Dendritic cell treated with granulocyte-macrophage colony-stimulating factor and Interleukin-4, amounts not matched to agents 40 ng/mL and 50 ng/mL, for 4 days (primary cell): ENCODE data around the gene LEFTY1.

ENCODE experiments used
- H3K27ac Mint-ChIP-seq: one replicate; pipeline ENCODE4 v1.8.0; 2022; ENCODE audit warnings: mild to moderate bottlenecking, mixed read lengths
- H3K27me3 Mint-ChIP-seq: one replicate; pipeline ENCODE4 v1.8.0; 2022; ENCODE audit warnings: mild to moderate bottlenecking, mixed read lengths
- H3K36me3 Mint-ChIP-seq: one replicate; pipeline ENCODE4 v1.8.0; 2022; ENCODE audit warnings: low read depth, mixed read lengths
- H3K4me1 Mint-ChIP-seq: one replicate; pipeline ENCODE4 v1.8.0; 2022; ENCODE audit warnings: low read depth, mixed read lengths
- H3K4me3 Mint-ChIP-seq: one replicate; pipeline ENCODE4 v1.8.0; 2022; ENCODE audit warnings: mild to moderate bottlenecking, moderate library complexity, mixed read lengths
- H3K9me3 Mint-ChIP-seq: one replicate; pipeline ENCODE4 v1.8.0; 2022; ENCODE audit warnings: mixed read lengths
- intact Hi-C: fragments of 100-400 bp; cut with micrococcal nuclease; formaldehyde crosslinking; loops from one replicate; pipeline ENCODE4 v1.15.0; 2022

Gene LEFTY1

DNA sequence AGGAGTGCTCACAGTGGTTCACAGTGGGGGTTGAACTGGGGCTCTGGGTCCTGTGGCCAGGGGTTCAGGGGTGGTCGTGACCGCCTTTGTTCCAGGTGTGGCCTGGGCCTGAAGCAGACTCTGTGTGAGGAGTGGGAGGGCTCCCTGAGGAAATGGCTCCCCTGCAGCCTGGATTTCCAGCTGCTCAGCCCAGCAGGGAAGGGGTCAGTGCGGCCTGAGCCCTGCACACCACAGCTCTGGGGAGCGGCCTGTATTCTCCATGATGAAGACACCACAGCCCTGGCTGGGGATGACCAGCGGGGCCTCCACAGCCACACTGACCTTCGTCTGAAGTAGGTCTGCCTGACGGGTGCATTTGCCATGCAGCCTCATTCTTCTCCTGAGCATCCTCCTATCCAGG, 18.4 kb upstream of the LEFTY1 start:
- no peaks in the 10 kb centered on the region for H3K9me3 Mint-ChIP-seq
- H3K4me1 Mint-ChIP-seq = no peaks in the 10 kb centered on the region
- intact Hi-C loops = no loop called here

DNA sequence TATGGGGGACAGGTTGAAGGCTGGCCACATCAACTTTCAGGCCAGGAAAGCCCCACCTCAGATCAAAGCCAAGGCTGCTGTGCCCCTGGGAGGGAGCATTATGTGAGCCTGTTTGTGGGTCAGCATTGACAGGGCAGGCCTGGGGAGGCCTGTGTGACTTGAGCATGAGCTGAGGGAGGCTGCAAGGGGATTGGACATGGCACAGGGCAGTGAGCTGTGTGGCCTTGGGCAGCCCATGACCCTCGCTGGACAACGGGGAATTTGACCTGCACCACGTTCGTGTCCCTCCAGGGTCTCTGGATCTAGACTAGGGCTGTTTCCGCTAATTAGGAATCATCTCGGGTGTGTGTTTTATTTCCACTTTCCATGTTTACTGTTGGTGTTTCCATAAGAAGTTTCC, 17.5 kb upstream of the LEFTY1 start:
- Mint-ChIP-seq H3K27me3 (peaks cover under 1% of the 10 kb centered on the region), H3K4me3 (no peak overlapping the region), H3K9me3 (no peaks in the 10 kb centered on the region), H3K27ac (no peak overlapping the region), H3K36me3 (no peaks in the 10 kb centered on the region), H3K4me1 (no peaks in the 10 kb centered on the region)
- intact Hi-C loops = no loop called here

More for the DNA sequence above, 18.4 kb upstream of the LEFTY1 start:
- no peak overlapping the region for H3K4me3 Mint-ChIP-seq
- H3K27ac Mint-ChIP-seq = no peak overlapping the region
- H3K36me3 Mint-ChIP-seq = no peaks in the 10 kb centered on the region
- peaks cover 4% of the 10 kb centered on the region for H3K27me3 Mint-ChIP-seq

DNA sequence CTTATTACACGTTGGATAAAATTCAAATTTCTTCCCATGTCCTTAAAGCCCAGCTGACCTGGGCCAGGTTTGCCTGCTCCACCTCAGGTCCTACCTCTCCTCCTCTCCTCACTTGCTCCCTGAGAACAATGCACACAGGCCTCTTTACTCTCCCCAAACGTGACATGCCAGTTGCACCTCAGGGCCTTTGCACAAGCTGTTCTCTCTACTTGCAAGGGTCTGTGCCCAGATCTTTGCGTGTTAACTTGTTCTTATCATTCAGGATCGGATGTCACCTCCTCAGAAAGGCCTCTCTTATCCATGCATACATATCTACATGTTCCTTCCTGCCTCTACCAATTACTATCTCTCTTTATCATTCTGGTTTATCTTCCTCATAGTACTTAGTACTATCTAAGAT, 14.7 kb upstream of the LEFTY1 start:
- no peaks in the 10 kb centered on the region for H3K4me1 Mint-ChIP-seq
- no peak overlapping the region for H3K27ac Mint-ChIP-seq
- intact Hi-C loops = loop anchor here (5.0 kb wide), 1 partner anchor 421 kb away; no protein-coding TSS in a partner anchor

DNA sequence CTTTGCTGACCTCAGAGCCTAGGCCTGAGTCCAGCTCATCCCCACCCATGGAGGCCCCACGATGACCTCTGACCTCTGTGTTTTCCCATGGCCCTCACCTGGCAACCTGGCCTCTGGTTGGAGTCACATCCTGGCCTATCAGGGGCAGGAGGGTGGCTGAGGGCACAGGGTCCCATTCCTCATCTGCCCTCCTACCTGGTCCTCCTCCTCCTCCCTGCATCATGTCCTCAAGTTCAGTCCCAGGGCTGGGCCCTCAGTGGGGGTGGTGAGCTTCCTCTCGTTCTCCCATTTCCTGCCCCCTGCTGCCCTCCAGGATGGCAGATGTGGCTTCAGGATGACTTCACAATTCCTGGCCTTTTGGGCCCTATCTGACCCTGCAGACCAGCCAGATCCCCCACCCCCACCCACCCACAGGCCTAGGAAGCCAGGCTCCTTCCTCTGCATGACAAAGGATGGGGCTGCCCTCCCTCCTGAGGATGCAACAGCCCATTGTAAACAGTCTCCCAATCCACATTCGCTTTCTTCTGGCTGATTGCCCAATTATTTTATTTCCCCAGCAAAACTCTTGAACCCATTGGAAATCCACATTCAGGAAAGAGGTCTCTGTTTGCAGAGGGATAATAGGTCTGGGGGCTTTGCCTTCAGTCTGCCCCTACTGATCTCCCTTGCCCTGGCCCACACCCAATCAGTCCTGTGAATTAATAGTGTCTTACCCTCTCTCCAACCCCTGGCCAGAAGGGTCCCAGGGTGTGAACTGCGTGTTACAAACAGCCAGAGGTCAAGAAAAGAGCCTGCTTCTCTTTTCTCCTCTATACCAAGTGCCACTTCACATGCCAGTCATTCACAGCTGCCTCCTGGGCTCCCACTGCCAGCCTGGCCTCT, 10.3 kb upstream of the LEFTY1 start:
- peaks cover 7% of the 10 kb centered on the region for H3K4me1 Mint-ChIP-seq
- H3K4me3 Mint-ChIP-seq = no peak overlapping the region
- H3K9me3 Mint-ChIP-seq = no peaks in the 10 kb centered on the region
- H3K27ac Mint-ChIP-seq = no peak overlapping the region
- H3K27me3 Mint-ChIP-seq = no peaks in the 10 kb centered on the region
- no peaks in the 10 kb centered on the region for H3K36me3 Mint-ChIP-seq
- intact Hi-C loops = no loop called here

More for the DNA sequence above, 14.7 kb upstream of the LEFTY1 start:
- Mint-ChIP-seq H3K9me3 (no peaks in the 10 kb centered on the region), H3K27me3 (no peaks in the 10 kb centered on the region), H3K36me3 (no peaks in the 10 kb centered on the region), H3K4me3 (no peak overlapping the region)

DNA sequence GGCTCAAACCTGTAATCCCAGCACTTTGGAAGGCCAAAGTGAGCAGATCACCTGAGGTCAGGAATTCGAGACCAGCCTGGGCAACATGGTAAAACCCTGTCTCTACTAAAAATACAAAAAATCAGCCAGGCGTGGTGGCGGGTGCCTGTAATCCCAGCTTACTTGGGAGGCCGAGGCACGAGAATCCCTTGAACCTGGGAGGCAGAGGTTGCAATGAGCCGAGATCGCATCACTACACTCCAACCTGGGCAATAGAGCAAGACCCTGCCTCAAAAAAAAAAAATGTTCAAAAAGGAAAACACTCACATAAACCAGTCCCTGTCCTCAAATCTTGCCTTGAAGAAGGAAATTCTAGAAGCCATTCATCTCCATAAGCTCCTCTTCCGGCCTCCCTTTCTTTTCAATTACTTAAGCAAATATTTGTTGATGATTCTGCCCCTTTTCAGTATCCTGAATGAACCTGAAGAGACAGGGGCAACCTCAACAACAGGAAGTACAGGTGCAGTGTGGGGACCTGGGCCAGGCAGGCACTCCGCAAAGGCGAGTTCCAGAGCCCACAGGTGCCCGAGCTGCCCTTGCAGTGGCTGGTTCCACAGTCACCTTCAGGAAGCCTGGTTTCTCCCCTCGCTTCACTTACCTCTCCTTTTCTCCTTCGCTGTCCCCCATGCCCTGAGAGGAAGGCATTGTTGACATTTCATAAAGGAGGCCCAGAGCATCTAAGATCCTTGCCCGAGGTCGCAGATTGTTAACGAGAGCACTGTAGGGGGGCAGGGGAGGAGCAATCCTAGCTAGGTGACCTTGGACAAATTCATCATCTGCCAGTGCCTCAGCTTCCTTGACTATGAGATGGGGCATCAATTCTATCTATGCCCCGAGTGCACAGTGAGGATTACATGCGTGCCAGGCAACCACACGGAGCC, 8.9 kb upstream of the LEFTY1 start:
- Mint-ChIP-seq H3K9me3 (no peaks in the 10 kb centered on the region), H3K27ac (no peak overlapping the region), H3K27me3 (no peaks in the 10 kb centered on the region), H3K36me3 (no peaks in the 10 kb centered on the region), H3K4me3 (no peak overlapping the region), H3K4me1 (peaks cover 7% of the 10 kb centered on the region)
- intact Hi-C loops = no loop called here

DNA sequence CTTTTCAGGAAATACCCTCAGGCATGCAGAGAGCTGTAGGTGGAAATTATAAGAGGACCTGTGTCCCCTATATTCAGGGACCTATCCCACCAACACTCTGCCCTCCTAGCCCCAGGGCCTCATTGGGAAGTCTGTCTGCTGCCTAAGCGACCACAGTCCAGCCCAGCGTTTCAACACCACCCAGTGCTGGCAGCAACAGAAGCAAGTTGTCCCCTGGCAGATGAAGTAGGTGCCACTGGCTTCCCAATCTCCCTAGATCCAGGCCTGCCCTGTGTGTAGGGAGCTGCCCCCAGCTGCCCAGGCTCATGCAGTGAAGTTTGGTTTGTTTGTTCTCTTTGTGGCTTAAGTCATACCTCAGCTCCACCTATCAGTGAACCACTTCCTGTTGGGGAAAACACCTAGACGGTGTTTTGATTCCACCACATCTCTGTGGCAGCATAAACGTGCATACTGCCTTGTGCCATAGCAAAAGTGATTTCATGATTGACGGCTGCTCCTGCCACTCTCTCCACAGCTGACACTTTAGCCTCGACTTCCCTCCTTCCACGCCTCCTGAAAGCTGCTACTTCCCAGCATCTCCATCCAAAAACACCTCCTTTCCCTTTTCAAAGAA, 8.1 kb upstream of the LEFTY1 start:
- H3K9me3 Mint-ChIP-seq = no peaks in the 10 kb centered on the region
- intact Hi-C loops = no loop called here
- H3K27me3 Mint-ChIP-seq = no peaks in the 10 kb centered on the region
- H3K36me3 Mint-ChIP-seq = no peaks in the 10 kb centered on the region
- H3K4me1 Mint-ChIP-seq = peaks cover 7% of the 10 kb centered on the region
- H3K4me3 Mint-ChIP-seq = no peak overlapping the region
- H3K27ac Mint-ChIP-seq = no peak overlapping the region

DNA sequence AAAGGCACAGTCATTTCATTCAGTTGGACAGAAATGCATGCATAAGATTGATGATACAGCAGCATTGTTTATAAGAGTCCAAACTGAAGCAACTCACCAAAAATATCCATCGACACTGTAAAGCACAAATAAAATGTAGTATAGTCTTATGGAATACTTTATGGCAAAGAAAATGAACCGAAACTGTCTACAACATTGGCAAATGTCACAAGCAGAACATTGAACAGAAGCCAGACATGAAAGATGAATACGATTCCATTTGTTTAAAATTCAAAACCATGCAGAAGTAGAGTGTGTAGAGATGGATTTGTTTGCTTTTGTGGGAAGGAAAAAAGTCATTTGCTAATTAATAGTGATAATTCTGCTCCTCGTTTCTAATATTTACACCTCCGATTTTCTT, 7.5 kb upstream of the LEFTY1 start:
- Mint-ChIP-seq H3K27me3 (no peaks in the 10 kb centered on the region), H3K4me1 (peaks cover 7% of the 10 kb centered on the region), H3K36me3 (no peaks in the 10 kb centered on the region), H3K4me3 (no peak overlapping the region), H3K9me3 (no peaks in the 10 kb centered on the region), H3K27ac (no peak overlapping the region)
- intact Hi-C loops = no loop called here

DNA sequence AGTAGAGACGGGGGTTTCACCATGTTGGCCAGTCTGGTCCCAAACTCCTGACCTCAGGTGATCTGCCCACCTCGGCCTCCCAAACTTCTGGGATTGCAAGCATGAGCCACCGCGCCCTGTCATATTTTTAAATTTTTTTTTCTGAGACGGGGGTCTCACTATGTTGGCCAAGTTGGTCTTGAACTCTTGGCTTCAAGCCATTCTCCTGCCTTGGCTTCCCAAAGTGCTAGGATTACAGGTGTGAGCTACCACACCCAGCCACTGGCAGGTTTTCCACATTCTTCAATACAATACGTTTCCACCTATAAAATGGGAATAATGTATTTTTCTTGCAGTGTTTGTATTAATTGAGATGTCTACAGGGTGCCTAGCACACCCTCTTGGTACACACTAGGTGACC, 3.4 kb upstream of the LEFTY1 start:
- Mint-ChIP-seq H3K4me3 (no peak overlapping the region), H3K27ac (no peak overlapping the region), H3K27me3 (peaks cover 3% of the 10 kb centered on the region)

DNA sequence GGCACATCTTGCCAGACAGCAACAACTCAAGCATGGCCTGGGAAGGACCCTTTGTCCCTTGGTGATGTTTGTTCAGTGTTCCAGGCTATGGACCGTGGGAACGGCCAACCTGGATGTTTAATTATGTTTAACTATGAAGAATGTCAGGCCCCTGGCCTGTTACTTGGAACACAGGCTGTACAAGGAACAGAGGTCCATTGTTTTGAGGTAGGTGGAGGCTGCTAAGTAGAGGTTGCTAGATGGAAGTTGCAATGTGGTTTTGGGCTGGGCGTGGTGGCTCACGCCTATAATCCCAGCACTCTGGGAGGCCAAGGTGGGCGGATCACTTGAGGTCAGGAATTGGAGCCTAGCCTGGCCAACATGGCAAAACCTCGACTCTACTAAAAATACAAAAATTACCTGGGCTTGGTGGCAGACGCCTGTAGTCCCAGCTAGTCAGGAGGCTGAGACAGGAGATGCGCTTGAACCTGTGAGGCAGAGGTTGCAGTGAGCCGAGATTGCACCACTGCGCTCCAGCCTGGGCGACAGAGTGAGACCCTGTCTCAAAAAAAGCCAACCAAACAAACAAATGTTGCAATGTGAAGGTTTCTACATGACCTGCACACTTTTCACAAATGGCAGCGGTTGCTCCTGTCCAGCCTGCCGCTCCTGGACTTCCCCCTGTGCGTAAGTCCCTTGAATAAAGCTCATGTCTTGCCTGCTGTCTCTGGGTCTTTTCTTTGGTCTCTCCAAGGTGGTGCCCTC, 2.5 kb upstream of the LEFTY1 start:
- Mint-ChIP-seq H3K27me3 (peaks cover 12% of the 10 kb centered on the region), H3K9me3 (no peaks in the 10 kb centered on the region), H3K4me1 (no peaks in the 10 kb centered on the region), H3K4me3 (no peak overlapping the region), H3K36me3 (no peaks in the 10 kb centered on the region), H3K27ac (no peak overlapping the region)
- intact Hi-C loops = no loop called here

More for the DNA sequence above, 3.4 kb upstream of the LEFTY1 start:
- peaks cover 6% of the 10 kb centered on the region for H3K4me1 Mint-ChIP-seq
- H3K9me3 Mint-ChIP-seq = no peaks in the 10 kb centered on the region
- no peaks in the 10 kb centered on the region for H3K36me3 Mint-ChIP-seq
- intact Hi-C loops = no loop called here

DNA sequence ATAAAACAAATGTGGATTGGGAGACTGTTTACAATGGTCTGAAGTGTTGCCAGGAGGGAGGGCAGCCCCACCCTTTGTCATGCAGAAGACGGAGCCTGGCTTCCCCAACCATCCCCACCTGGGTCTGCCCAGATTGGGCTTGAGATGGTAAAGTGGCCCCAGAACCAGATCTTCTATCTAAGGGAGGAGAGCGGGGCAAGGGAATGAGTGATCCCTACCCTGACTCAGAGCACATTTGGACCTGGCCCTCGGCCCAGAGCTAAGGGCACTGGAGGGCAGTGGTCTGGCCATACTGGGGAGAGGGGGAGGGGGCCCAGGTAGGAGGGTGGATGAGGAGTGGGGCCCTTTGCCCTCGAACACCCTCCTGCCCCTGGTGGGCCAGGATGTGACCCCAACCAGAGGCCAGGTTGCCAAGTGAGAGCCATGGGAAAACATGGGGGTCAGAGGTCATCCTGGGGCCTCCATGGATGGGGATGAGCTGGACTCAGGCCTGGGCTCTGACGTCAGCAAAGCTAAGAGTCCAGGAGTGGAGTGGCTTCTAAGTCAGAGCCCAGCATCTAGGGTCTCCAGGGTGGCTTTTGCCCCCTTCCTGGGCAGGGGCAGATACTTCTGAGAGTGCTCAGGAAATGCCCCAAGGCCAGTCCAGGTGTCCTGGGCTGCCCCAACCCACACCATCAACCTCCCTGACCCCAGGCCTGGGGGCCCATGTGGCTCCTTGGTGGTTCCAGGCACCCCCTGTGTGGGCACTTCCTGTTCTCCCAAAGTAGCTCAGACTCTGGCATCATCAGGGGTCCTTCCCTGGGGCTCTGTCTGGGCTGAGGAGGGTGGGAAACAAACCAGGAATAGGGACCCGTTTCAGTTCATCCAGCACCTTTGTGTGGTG, 1.6 kb upstream of the LEFTY1 start:
- H3K4me3 Mint-ChIP-seq = no peak overlapping the region
- H3K27ac Mint-ChIP-seq = no peak overlapping the region
- H3K4me1 Mint-ChIP-seq = no peaks in the 10 kb centered on the region

DNA sequence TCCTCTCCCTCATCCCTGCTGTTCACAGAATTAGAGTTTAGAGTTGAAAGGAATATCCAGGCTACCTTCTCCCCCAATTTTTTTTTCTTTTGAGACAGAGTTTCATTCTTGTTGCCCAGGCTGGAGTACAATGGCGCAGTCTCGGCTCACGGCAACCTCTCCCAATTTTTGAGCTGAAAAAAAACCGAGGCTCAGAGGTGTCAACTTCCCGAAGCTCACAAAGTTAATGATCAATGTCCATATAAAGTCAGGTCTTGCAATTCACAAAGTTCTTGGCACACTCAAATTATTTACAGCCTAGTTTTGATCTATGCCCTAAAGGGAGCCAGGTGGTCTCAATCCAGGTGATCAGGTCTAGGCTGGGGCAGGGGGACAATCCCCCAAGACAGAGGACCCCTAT, 797 bp upstream of the LEFTY1 start:
- H3K36me3 Mint-ChIP-seq = no peaks in the 10 kb centered on the region
- H3K4me3 Mint-ChIP-seq = no peak overlapping the region
- H3K4me1 Mint-ChIP-seq = no peaks in the 10 kb centered on the region
- no peak overlapping the region for H3K27ac Mint-ChIP-seq
- intact Hi-C loops = loop anchor here (10.0 kb wide), 1 partner anchor 115 kb away; the partner anchor contains the start of gene SRP9
- peaks cover 12% of the 10 kb centered on the region for H3K27me3 Mint-ChIP-seq
- H3K9me3 Mint-ChIP-seq = no peaks in the 10 kb centered on the region

More for the DNA sequence above, 1.6 kb upstream of the LEFTY1 start:
- intact Hi-C loops = no loop called here
- no peaks in the 10 kb centered on the region for H3K36me3 Mint-ChIP-seq
- no peaks in the 10 kb centered on the region for H3K9me3 Mint-ChIP-seq
- H3K27me3 Mint-ChIP-seq = peaks cover 12% of the 10 kb centered on the region

DNA sequence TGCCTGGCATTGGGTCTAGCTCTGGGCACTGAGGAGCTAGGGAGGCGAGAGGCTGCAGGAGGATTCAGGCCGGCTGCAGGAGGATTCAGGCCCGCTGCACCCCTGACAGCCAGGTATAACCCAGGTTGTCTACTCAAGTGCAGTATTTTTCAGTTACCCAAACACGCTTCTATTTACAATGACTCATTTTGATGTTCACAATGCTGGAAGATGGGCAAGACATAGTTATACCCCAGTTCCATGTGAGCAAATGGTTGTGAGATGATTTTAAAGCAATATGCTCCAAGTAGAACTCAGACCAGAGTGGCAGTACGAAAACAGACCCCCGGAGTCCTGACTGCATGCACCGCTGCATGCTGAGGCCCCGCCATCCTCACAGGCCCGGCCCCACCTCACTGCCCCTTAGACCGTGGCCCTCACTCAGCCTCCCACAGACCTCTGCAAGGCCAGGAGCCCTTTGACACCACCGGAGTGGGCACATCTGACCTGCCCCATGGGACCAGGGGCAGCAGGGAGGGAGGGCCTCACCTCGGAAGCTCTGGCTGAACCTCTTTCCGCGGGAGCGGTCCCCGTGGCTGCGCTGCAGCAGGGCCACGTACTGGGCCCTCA, 553 bp downstream of the LEFTY1 start:
- H3K4me1 Mint-ChIP-seq = peaks cover 6% of the 10 kb centered on the region
- no peak overlapping the region for H3K27ac Mint-ChIP-seq
- peaks cover 17% of the 10 kb centered on the region for H3K27me3 Mint-ChIP-seq
- H3K4me3 Mint-ChIP-seq = no peak overlapping the region
- intact Hi-C loops = loop anchor here (10.0 kb wide), 1 partner anchor 114 kb away; the partner anchor contains the start of gene SRP9
- H3K36me3 Mint-ChIP-seq = no peaks in the 10 kb centered on the region
- no peaks in the 10 kb centered on the region for H3K9me3 Mint-ChIP-seq
